ENCODE measurements around the gene POLR1D. TPM values are rescaled to one million over a fixed set of nuclear protein-coding genes. Genes with fewer than 3 reads are reported as not detected.
A peak's percentile ranks its signal among the peaks of the same experiment; 100 is the strongest.

POLR1D gene
- total and polyA plus RNA-seq, 8 donors = 98.7 to 161 (median 139) TPM

DNA sequence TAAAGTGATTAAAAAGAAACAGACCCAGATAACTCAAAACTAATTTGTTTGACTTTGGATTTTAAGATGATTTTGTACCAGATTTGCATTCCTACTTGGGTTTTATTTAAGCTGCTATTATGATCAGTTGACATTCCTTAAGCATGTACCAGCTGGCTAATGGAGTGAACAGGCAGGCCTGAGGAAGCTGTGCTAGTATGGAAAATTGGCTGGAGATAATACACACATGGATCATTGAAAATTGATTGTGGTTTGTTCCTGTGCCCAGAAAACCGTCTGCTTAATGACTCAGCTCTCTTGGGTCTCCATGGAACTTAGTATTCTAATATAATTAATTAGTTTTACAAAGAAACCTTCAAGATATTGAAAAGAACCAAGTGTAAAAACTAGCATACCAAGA is 22.6 kb downstream of the POLR1D start:
- ATAC-seq (peak; percentile 82 to 90 (median 89)), DNase-seq (no peak), FAIRE-seq (no peak)
- H3K4me1 ChIP-seq = peaks cover 0 to 13% (median 12%) of the 10 kb centered on the region in 3 donors
- H3K27me3 ChIP-seq = no peaks in the 10 kb centered on the region
- intact Hi-C loops (cut with DNase I) = no loop called here
- no peak overlapping the region for H3K4me3 ChIP-seq
- no peak overlapping the region for H3K27ac ChIP-seq
- WGBS, 2 donors = 0 to 4% methylated on average over 1 of the region's 1 CpG
- peaks cover 0 to 2% (median 0%) of the 10 kb centered on the region in 4 donors for H3K9me3 ChIP-seq
- peaks cover 0 to 7% (median 0%) of the 10 kb centered on the region in 3 donors for H3K36me3 ChIP-seq
- TF ChIP-seq CTCF (IDR thresholded peaks at IDR 0.05) = no peak

- Histone ChIP-seq H3K36me3 (peaks cover 0 to 25% (median 16%) of the 10 kb centered on the region in 3 donors), H3K27ac (no peak overlapping the region), H3K4me1 (peaks cover 0 to 9% (median 4%) of the 10 kb centered on the region in 3 donors), H3K4me3 (no peak overlapping the region), H3K9me3 (peaks cover 0 to 3% (median 0%) of the 10 kb centered on the region in 4 donors), H3K27me3 (no peaks in the 10 kb centered on the region)
- intact Hi-C loops (cut with DNase I) = no loop called here
- ATAC-seq = no peak
- no peak for FAIRE-seq
- 100% methylated on average over 1 of the region's 1 CpG for WGBS, 2 donors
- no peak for TF ChIP-seq CTCF (IDR thresholded peaks at IDR 0.05)
- DNase-seq = no peak
These were observed 28.6 kb downstream of the POLR1D start for GRCh38 chr13:27650312-27650711.

DNA sequence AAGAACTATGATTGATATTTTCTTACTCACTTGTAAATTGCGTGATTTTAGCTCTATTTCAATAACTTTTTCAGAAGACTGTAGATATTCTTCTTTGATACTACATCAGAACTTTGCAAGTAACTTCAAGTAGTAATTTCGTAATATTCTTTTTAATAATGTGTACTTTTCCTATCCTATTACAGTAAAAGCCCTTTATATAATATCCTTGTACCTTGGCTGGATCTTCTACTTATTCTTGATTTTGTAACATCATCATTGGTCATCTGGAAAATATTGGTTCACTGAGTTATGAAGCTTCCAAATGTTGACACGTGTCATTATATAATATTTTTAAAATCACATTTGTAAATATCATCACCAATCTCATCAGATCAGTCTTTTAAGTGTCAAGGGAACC is 32.4 kb downstream of the POLR1D start:
- Histone ChIP-seq H3K27me3 (no peaks in the 10 kb centered on the region), H3K4me3 (no peak overlapping the region), H3K4me1 (peaks cover 0 to 25% (median 8%) of the 10 kb centered on the region in 3 donors), H3K27ac (no peak overlapping the region), H3K9me3 (peaks cover 0 to 3% (median 0%) of the 10 kb centered on the region in 4 donors), H3K36me3 (peaks cover 0 to 21% (median 16%) of the 10 kb centered on the region in 3 donors)
- WGBS, 2 donors = 75 to 95% methylated on average over 3 of the region's 3 CpGs
- TF ChIP-seq CTCF (IDR thresholded peaks at IDR 0.05) = no peak
- intact Hi-C loops (cut with DNase I) = no loop called here
- ATAC-seq (no peak), FAIRE-seq (no peak), DNase-seq (no peak)

GRCh38 chr13:27654816-27655215 is 33.1 kb downstream of the POLR1D start:
- no peak for FAIRE-seq
- 83 to 86% methylated on average over 1 of the region's 1 CpG for WGBS, 2 donors
- no peak overlapping the region for H3K4me3 ChIP-seq
- intact Hi-C loops (cut with DNase I) = no loop called here
- H3K4me1 ChIP-seq = peaks cover 0 to 29% (median 12%) of the 10 kb centered on the region in 3 donors
- no peak for ATAC-seq
- no peak overlapping the region for H3K27ac ChIP-seq
- H3K27me3 ChIP-seq = no peaks in the 10 kb centered on the region
- H3K36me3 ChIP-seq = peaks cover 0 to 13% (median 13%) of the 10 kb centered on the region in 3 donors
- DNase-seq = no peak
- no peaks in the 10 kb centered on the region for H3K9me3 ChIP-seq
- no peak for TF ChIP-seq CTCF (IDR thresholded peaks at IDR 0.05)

- Histone ChIP-seq H3K4me3 (no peak overlapping the region), H3K9me3 (no peaks in the 10 kb centered on the region), H3K4me1 (peaks cover 0 to 45% (median 12%) of the 10 kb centered on the region in 3 donors), H3K36me3 (no peaks in the 10 kb centered on the region), H3K27me3 (no peaks in the 10 kb centered on the region), H3K27ac (no peak overlapping the region)
- DNase-seq (no peak), FAIRE-seq (no peak), ATAC-seq (peak; percentile 43 to 50 (median 46))
- 38 to 40% methylated on average over 2 of the region's 2 CpGs for WGBS, 2 donors
- intact Hi-C loops (cut with DNase I) = no loop called here
- TF ChIP-seq CTCF (IDR thresholded peaks at IDR 0.05) = no peak
These were observed 36.0 kb downstream of the POLR1D start for GRCh38 chr13:27657724-27658123.
